Measurements from ENCODE around the gene ARHGEF6. TPM values are rescaled to one million over a fixed set of nuclear protein-coding genes. Genes with fewer than 3 reads are reported as not detected.

Gene ARHGEF6
- total RNA-seq, 1 experiment from 2014 or later = 0.35 TPM

- no peak for DNase-seq (ENCODE audit: unreplicated experiment)
- Mint-ChIP-seq H3K4me1 (ENCODE audit: insufficient read depth, unreplicated experiment) (no peaks in the 10 kb centered on the region), H3K27ac (ENCODE audit: low read depth, unreplicated experiment) (no peak overlapping the region), H3K4me3 (ENCODE audit: unreplicated experiment) (no peak overlapping the region), H3K9me3 (ENCODE audit: unreplicated experiment) (peaks cover 7% of the 10 kb centered on the region), H3K36me3 (ENCODE audit: insufficient read depth, unreplicated experiment) (no peaks in the 10 kb centered on the region), H3K27me3 (ENCODE audit: insufficient read depth, unreplicated experiment) (peaks cover 74% of the 10 kb centered on the region)
- no peak for TF ChIP-seq CTCF (IDR thresholded peaks at IDR 0.05; ENCODE audit: unreplicated experiment)
- no TSS peak for BruUV-seq (replicated peaks)
- ChIA-PET CTCF (no interaction called here), POLR2A (interaction anchor here (0.9 kb wide), 1 partner anchor 9 kb away, joined by 3 read pairs; no protein-coding TSS in a partner anchor)
- intact Hi-C loops (cut with micrococcal nuclease) = no loop called here
These were observed 121.6 kb downstream of the ARHGEF6 start for GRCh38 chrX:136659174-136659573.

GRCh38 chrX:136658151-136658550 is 122.6 kb downstream of the ARHGEF6 start:
- ChIA-PET POLR2A (interaction anchor here (0.9 kb wide), 1 partner anchor 8 kb away, joined by 3 read pairs; no protein-coding TSS in a partner anchor), CTCF (interaction anchor here (0.6 kb wide), 1 partner anchor 46 kb away, joined by 3 read pairs; no protein-coding TSS in a partner anchor)
- Mint-ChIP-seq H3K4me3 (ENCODE audit: unreplicated experiment) (no peak overlapping the region), H3K27ac (ENCODE audit: low read depth, unreplicated experiment) (no peak overlapping the region), H3K4me1 (ENCODE audit: insufficient read depth, unreplicated experiment) (no peaks in the 10 kb centered on the region), H3K36me3 (ENCODE audit: insufficient read depth, unreplicated experiment) (no peaks in the 10 kb centered on the region), H3K27me3 (ENCODE audit: insufficient read depth, unreplicated experiment) (peaks cover 76% of the 10 kb centered on the region), H3K9me3 (ENCODE audit: unreplicated experiment) (no peaks in the 10 kb centered on the region)
- DNase-seq (ENCODE audit: unreplicated experiment) = no peak
- no peak for TF ChIP-seq CTCF (IDR thresholded peaks at IDR 0.05; ENCODE audit: unreplicated experiment)
- no TSS peak for BruUV-seq (replicated peaks)
- intact Hi-C loops (cut with micrococcal nuclease) = no loop called here

GRCh38 chrX:136656361-136656964 is 124.3 kb downstream of the ARHGEF6 start:
- intact Hi-C loops (cut with micrococcal nuclease) = no loop called here
- no peak for TF ChIP-seq CTCF (IDR thresholded peaks at IDR 0.05; ENCODE audit: unreplicated experiment)
- Mint-ChIP-seq H3K27me3 (ENCODE audit: insufficient read depth, unreplicated experiment) (peaks cover 73% of the 10 kb centered on the region), H3K4me1 (ENCODE audit: insufficient read depth, unreplicated experiment) (no peaks in the 10 kb centered on the region), H3K36me3 (ENCODE audit: insufficient read depth, unreplicated experiment) (no peaks in the 10 kb centered on the region), H3K27ac (ENCODE audit: low read depth, unreplicated experiment) (no peak overlapping the region), H3K9me3 (ENCODE audit: unreplicated experiment) (no peaks in the 10 kb centered on the region), H3K4me3 (ENCODE audit: unreplicated experiment) (no peak overlapping the region)
- no TSS peak for BruUV-seq (replicated peaks)
- ChIA-PET CTCF (no interaction called here), POLR2A (no interaction called here)
- DNase-seq (ENCODE audit: unreplicated experiment) = no peak

- Mint-ChIP-seq H3K4me1 (ENCODE audit: insufficient read depth, unreplicated experiment) (no peaks in the 10 kb centered on the region), H3K4me3 (ENCODE audit: unreplicated experiment) (no peak overlapping the region), H3K36me3 (ENCODE audit: insufficient read depth, unreplicated experiment) (no peaks in the 10 kb centered on the region), H3K27me3 (ENCODE audit: insufficient read depth, unreplicated experiment) (peaks cover 47% of the 10 kb centered on the region), H3K9me3 (ENCODE audit: unreplicated experiment) (no peaks in the 10 kb centered on the region), H3K27ac (ENCODE audit: low read depth, unreplicated experiment) (no peak overlapping the region)
- no TSS peak for BruUV-seq (replicated peaks)
- ChIA-PET POLR2A (no interaction called here), CTCF (interaction anchor here (0.6 to 0.8 kb wide), 2 partner anchors 47 to 51 kb away, joined by 3 to 4 read pairs; no protein-coding TSS in a partner anchor)
- TF ChIP-seq CTCF (IDR thresholded peaks at IDR 0.05; ENCODE audit: unreplicated experiment) = no peak
- no peak for DNase-seq (ENCODE audit: unreplicated experiment)
- intact Hi-C loops (cut with micrococcal nuclease) = no loop called here
These were observed 127.7 kb downstream of the ARHGEF6 start for GRCh38 chrX:136652822-136653723.

All from MCF 10A (cell line).